HepG2 (cell line): ENCODE measurements around the gene CD96. TPM values are rescaled to one million over a fixed set of nuclear protein-coding genes. Genes with fewer than 3 reads are reported as not detected.
A peak's percentile ranks its signal among the peaks of the same experiment; 100 is the strongest.

ENCODE experiments used
- ATAC-seq: fragments of 200-7000 bp; cut with Tn5 transposase; 3 replicates; pipeline ENCODE4 v1.9.1; 2020; ENCODE audit warnings: mild to moderate bottlenecking, moderate library complexity
- Bru-seq: library from RNA; stranded (reverse); fragments of 400-500 nt; gene quantifications from one replicate; lab custom pipeline; 2021; lab: Mats Ljungman, UMichigan
- BruChase-seq, 2 experiments: library from RNA; stranded (reverse); fragments of 400-500 nt; gene quantifications; one replicate each; lab custom pipeline; 2021; lab: Mats Ljungman, UMichigan
- BruUV-seq: library from RNA; stranded (reverse); fragments of 400-500 nt; replicated peaks from 2 replicates; lab custom pipeline; 2021; lab: Mats Ljungman, UMichigan
- CTCF ChIA-PET: fragments of 300-600 bp; formaldehyde crosslinking; extraction: SDS; loops from one replicate; lab custom pipeline; 2021; ENCODE audit warnings: low total read pairs, inconsistent platforms, low intra/inter-chr PET ratio; lab: Yijun Ruan, JAX
- POLR2A ChIA-PET: fragments of 350-600 bp; sonication (Branson Sonifier 250); formaldehyde crosslinking; loops from one replicate; lab custom pipeline; 2020; ENCODE audit warnings: antibody characterized with exemption, inconsistent platforms; lab: Yijun Ruan, JAX
- DNase-seq: peaks from one replicate; pipeline ENCODE4 v3.0.0-alpha.2; 2015; ENCODE audit warnings: low spot score
- FAIRE-seq: peaks from 3 replicates; lab custom pipeline; 2011; peaks lifted over from hg19 to GRCh38; lab: Jason Lieb, UNC
- H2AFZ ChIP-seq: one replicate; pipeline ENCODE4 v1.6.1; 2011; ENCODE audit warnings: low read length, inconsistent platforms
- H3K27ac ChIP-seq: fragments of 300-600 bp; 3 replicates; pipeline ENCODE4 v1.8.0; 2011; ENCODE audit warnings: mixed run types, mild to moderate bottlenecking, mixed read lengths, low read length, inconsistent platforms; ENCODE audit not compliant: insufficient read depth; ENCODE audit errors: extremely low read length
- H3K27me3 ChIP-seq, 2 experiments: fragments of 200-600 bp in 1 of 2; 2 replicates in 1 of 2; 3 replicates in 1 of 2; pipeline versions ENCODE4 v1.6.0 to v1.8.0; 2011; ENCODE audit warnings: low read length in 2 of 2, mild to moderate bottlenecking in 2 of 2, moderate library complexity in 2 of 2, inconsistent platforms in 1 of 2; ENCODE audit not compliant: insufficient read depth in 2 of 2, control insufficient read depth in 1 of 2
- H3K36me3 ChIP-seq, 2 experiments: fragments of 200-600 bp in 1 of 2; replicated peaks in 1 of 2; 2 replicates in 1 of 2; 3 replicates in 1 of 2; pipeline versions ENCODE4 v1.5.1 to v1.8.0; 2011; ENCODE audit warnings: low read length in 2 of 2, inconsistent platforms in 1 of 2; ENCODE audit not compliant: insufficient read depth in 2 of 2, control insufficient read depth in 1 of 2
- H3K4me1 ChIP-seq: 2 replicates; pipeline ENCODE4 v1.5.1; 2012; ENCODE audit warnings: low read length, inconsistent platforms; ENCODE audit not compliant: insufficient read depth
- H3K4me2 ChIP-seq: 2 replicates; pipeline ENCODE4 v1.6.0; 2011; ENCODE audit warnings: low read depth, low read length, inconsistent platforms
- H3K4me3 ChIP-seq, 3 experiments: fragments of 200-600 bp in 1 of 3; sonication (generic), shearing (Covaris generic) in 1 of 3; replicated peaks in 1 of 3; 2 replicates each; pipeline ENCODE4 v1.5.1; 2011 to 2016; ENCODE audit warnings: low read length in 3 of 3, inconsistent platforms in 2 of 3, low read depth in 2 of 3, mild to moderate bottlenecking in 2 of 3, control low read depth in 1 of 3, mixed read lengths in 1 of 3; ENCODE audit not compliant: insufficient read depth in 1 of 3
- H3K79me2 ChIP-seq: one replicate; pipeline ENCODE4 v1.6.1; 2011; ENCODE audit warnings: low read length, inconsistent platforms; ENCODE audit not compliant: insufficient read depth
- H3K9ac ChIP-seq: 2 replicates; pipeline ENCODE4 v1.6.0; 2011; ENCODE audit warnings: mild to moderate bottlenecking, low read depth, low read length, inconsistent platforms; ENCODE audit not compliant: insufficient read depth
- H3K9me3 ChIP-seq: 2 replicates; pipeline ENCODE4 v1.5.1; 2012; ENCODE audit warnings: mild to moderate bottlenecking, low read length
- H4K20me1 ChIP-seq: 2 replicates; pipeline ENCODE4 v1.6.0; 2011; ENCODE audit warnings: inconsistent platforms, mild to moderate bottlenecking, low read length, moderate library complexity; ENCODE audit not compliant: insufficient read depth
- KAT7 ChIP-seq: IDR thresholded peaks from 2 replicates; pipeline ENCODE4 v1.6.1; 2018; ENCODE audit warnings: borderline replicate concordance, missing compliant biosample characterization
- REPIN1 ChIP-seq: sonication (generic); formaldehyde crosslinking; IDR thresholded peaks from 2 replicates; pipeline ENCODE4 v1.8.0; 2022; ENCODE audit warnings: missing genetic modification reagents, low read depth, mild to moderate bottlenecking, borderline replicate concordance
- SIN3B ChIP-seq: fragments of 150-350 bp; IDR thresholded peaks from 2 replicates; pipeline ENCODE4 v1.6.1; 2014; ENCODE audit warnings: low read length
- SOX13 ChIP-seq, 3 experiments: fragments of 450-650 bp in 1 of 3; sonication (generic) in 1 of 3; formaldehyde crosslinking in 1 of 3; IDR thresholded peaks in 2 of 3; conservative IDR thresholded peaks in 1 of 3; 2 replicates each; pipeline versions ENCODE4 v1.5.0 to v1.6.1; 2016 to 2020; ENCODE audit warnings: antibody characterized with exemption in 1 of 3, mild to moderate bottlenecking in 1 of 3, missing compliant biosample characterization in 1 of 3, missing genetic modification reagents in 1 of 3, moderate library complexity in 1 of 3
- TARDBP ChIP-seq: sonication (generic); formaldehyde crosslinking; IDR thresholded peaks from 2 replicates; pipeline ENCODE4 v1.8.0; 2022; ENCODE audit warnings: mild to moderate bottlenecking, missing genetic modification reagents
- TMF1 ChIP-seq: sonication (generic); formaldehyde crosslinking; IDR thresholded peaks from 2 replicates; pipeline ENCODE4 v1.8.1; 2022; ENCODE audit warnings: low read depth, missing genetic modification reagents
- TRIM24 ChIP-seq: sonication (generic); formaldehyde crosslinking; IDR thresholded peaks from 2 replicates; pipeline ENCODE4 v1.8.0; 2022; ENCODE audit warnings: mild to moderate bottlenecking, missing genetic modification reagents
- ZFX ChIP-seq: sonication (generic); formaldehyde crosslinking; IDR thresholded peaks from 2 replicates; pipeline ENCODE4 v1.4.0; 2020; ENCODE audit warnings: mild to moderate bottlenecking, low read depth, missing genetic modification reagents, moderate library complexity
- ZZZ3 ChIP-seq: sonication (generic); formaldehyde crosslinking; IDR thresholded peaks from 2 replicates; pipeline ENCODE4 v1.4.0; 2020; ENCODE audit warnings: missing genetic modification reagents, mild to moderate bottlenecking, borderline replicate concordance
- WGBS: methylation state at CpG from one replicate; pipeline ENCODE4 v1.1.6; 2017; ENCODE audit warnings: low lambda C conversion rate; 5-methylcytosine and 5-hydroxymethylcytosine counted together
- in situ Hi-C: cut with HindIII; loops from 2 replicates; pipeline ENCODE4 v1.10.0; 2017; ENCODE audit warnings: low pct_unique_long_range_greater_than_20kb; ENCODE audit not compliant: extremely low pct_ligation_motif_present
- intact Hi-C: fragments of 100-400 bp; cut with micrococcal nuclease; formaldehyde crosslinking; loops from one replicate; pipeline ENCODE4 v1.10.0; 2022; ENCODE audit not compliant: unreplicated experiment
- long read RNA-seq, 2 experiments: library from RNA in 1 of 2; library from polyadenylated mRNA in 1 of 2; stranded (forward) in 1 of 2; unstranded in 1 of 2; transcript quantifications; one replicate each; pipeline ENCODE4 v2.0.0, GENCODE V29; 2019 to 2022
- polyA minus RNA-seq, 3 experiments: library from RNA; depleted of rRNA, polyadenylated mRNA; stranded (reverse); fragments of >200 nt; gene quantifications; 2 replicates each; pipeline ENCODE4 v1.2.3, GENCODE V29; 2011; ENCODE audit warnings: low replicate concordance in 1 of 3
- polyA plus RNA-seq, 8 experiments: library from polyadenylated mRNA; depleted of rRNA in 3 of 8; stranded (reverse) in 7 of 8; unstranded in 1 of 8; fragments of >200 nt; fragmentation: Illumina TruSeq in 4 of 8; extraction: Trizol in 4 of 8; gene quantifications; 2 replicates each; pipeline versions ENCODE4 v1.2.1 to v1.2.3, GENCODE V29; 2011 to 2016; ENCODE audit warnings: low read depth in 4 of 8, missing spikeins in 1 of 8, mixed read lengths in 1 of 8; ENCODE audit not compliant: insufficient read depth in 1 of 8
- total RNA-seq, 5 experiments: library from RNA; depleted of rRNA; stranded (reverse); fragments of >200 nt; fragmentation: Illumina TruSeq; extraction: Trizol; gene quantifications; 2 replicates each; pipeline ENCODE4 v1.2.3, GENCODE V29; 2016; ENCODE audit warnings: low read depth in 1 of 5
- TF ChIP-seq, protein P1 (sequence below): sonication (generic); formaldehyde crosslinking; IDR thresholded peaks from 2 replicates; pipeline ENCODE4 v1.4.0; 2020; ENCODE audit warnings: mild to moderate bottlenecking, missing genetic modification reagents, borderline replicate concordance
- TF ChIP-seq, protein P2 (sequence below): sonication (generic); formaldehyde crosslinking; IDR thresholded peaks from 2 replicates; pipeline ENCODE4 v1.8.0; 2022; ENCODE audit warnings: mild to moderate bottlenecking, missing genetic modification reagents
- TF ChIP-seq, protein P3 (sequence below): sonication (generic); formaldehyde crosslinking; IDR thresholded peaks from 2 replicates; pipeline ENCODE4 v1.5.0; 2020; ENCODE audit warnings: missing genetic modification reagents, mild to moderate bottlenecking, borderline replicate concordance

Gene CD96, protein sequence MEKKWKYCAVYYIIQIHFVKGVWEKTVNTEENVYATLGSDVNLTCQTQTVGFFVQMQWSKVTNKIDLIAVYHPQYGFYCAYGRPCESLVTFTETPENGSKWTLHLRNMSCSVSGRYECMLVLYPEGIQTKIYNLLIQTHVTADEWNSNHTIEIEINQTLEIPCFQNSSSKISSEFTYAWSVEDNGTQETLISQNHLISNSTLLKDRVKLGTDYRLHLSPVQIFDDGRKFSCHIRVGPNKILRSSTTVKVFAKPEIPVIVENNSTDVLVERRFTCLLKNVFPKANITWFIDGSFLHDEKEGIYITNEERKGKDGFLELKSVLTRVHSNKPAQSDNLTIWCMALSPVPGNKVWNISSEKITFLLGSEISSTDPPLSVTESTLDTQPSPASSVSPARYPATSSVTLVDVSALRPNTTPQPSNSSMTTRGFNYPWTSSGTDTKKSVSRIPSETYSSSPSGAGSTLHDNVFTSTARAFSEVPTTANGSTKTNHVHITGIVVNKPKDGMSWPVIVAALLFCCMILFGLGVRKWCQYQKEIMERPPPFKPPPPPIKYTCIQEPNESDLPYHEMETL
- total RNA-seq (2016; rRNA removed; fragmentation: Illumina TruSeq; extraction: Trizol) (not detected in 2 replicates), polyA plus RNA-seq (2011; rRNA removed) (0.01 TPM in 1 of 2 replicates, not detected in the other), polyA minus RNA-seq (2011; rRNA and poly(A)+ RNA removed; ENCODE audit: low replicate concordance) (not detected in 2 replicates), Bru-seq, nascent RNA (percentile 5 among the genes with signal in this experiment), BruChase-seq, experiment 1, labeled RNA remaining after a 6-hour chase (not detected), BruChase-seq, experiment 2, labeled RNA remaining after a 2-hour chase (not detected)
- total RNA-seq (2016; cell fraction: cytosol; rRNA removed; fragmentation: Illumina TruSeq; extraction: Trizol; ENCODE audit: low read depth), result not detected in 2 replicates
- not detected in 2 replicates for total RNA-seq (2016; cell fraction: insoluble cytoplasmic fraction; rRNA removed; fragmentation: Illumina TruSeq; extraction: Trizol)
- total RNA-seq (2016; cell fraction: membrane; rRNA removed; fragmentation: Illumina TruSeq; extraction: Trizol), result not detected in 2 replicates
- not detected in 2 replicates for total RNA-seq (2016; cell fraction: nucleus; rRNA removed; fragmentation: Illumina TruSeq; extraction: Trizol)
- not detected in 2 replicates for polyA plus RNA-seq (2011; cell fraction: cytosol; rRNA removed)
- 0.05 TPM in 1 of 2 replicates, not detected in the other for polyA plus RNA-seq (2011; cell fraction: nucleus; rRNA removed)
- polyA plus RNA-seq (2012), result not detected in 2 replicates
- not detected in 2 replicates for polyA plus RNA-seq (2016; cell fraction: cytosol; fragmentation: Illumina TruSeq; extraction: Trizol; ENCODE audit: low read depth)
- not detected in 2 replicates for polyA plus RNA-seq (2016; cell fraction: insoluble cytoplasmic fraction; fragmentation: Illumina TruSeq; extraction: Trizol; ENCODE audit: low read depth)
- polyA plus RNA-seq (2016; cell fraction: membrane; fragmentation: Illumina TruSeq; extraction: Trizol; ENCODE audit: low read depth), result not detected in 2 replicates
- not detected in 2 replicates for polyA plus RNA-seq (2016; cell fraction: nucleus; fragmentation: Illumina TruSeq; extraction: Trizol; ENCODE audit: insufficient read depth, low read depth)
- not detected in 2 replicates for polyA minus RNA-seq (2011; cell fraction: cytosol; rRNA and poly(A)+ RNA removed)
- not detected in 2 replicates for polyA minus RNA-seq (2011; cell fraction: nucleus; rRNA and poly(A)+ RNA removed)
- long read RNA-seq, experiment 1, result 0 reads
- long read RNA-seq, experiment 2, result 0 reads

DNA sequence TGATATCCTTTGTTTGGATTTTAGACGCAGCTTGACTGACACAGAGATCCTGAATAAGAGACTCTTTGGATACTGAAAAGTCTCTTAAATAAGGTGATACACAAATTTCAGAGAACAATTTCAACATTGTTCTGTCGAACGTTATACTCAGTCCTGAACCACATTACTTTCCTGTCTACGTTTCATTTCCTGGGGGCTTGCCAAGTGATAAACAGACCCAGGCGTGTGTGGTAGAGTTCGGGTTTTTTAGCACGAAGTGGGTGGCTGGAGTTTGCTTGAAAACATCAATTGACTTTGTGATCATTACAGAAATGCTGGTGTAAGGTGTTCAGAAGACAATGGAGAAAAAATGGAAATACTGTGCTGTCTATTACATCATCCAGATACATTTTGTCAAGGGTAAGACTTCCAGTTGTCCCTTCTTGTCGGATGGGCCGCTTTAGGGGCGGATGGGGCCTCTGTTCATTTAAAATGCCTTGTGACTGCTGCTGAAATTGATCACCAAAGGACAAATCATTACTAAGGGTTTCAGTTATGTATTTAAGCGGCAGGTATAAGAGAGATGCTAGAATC is at the start of gene CD96:
CD96 (plus strand) TSS at position 287 of the 573 bp plus-strand sequence; CDS start at position 339, 52 bp downstream.
- CTCF ChIA-PET, result no interaction called here
- H3K27me3 ChIP-seq, result no peaks in the 10 kb centered on the region
- no peak within 1 kb of the TSS for H3K4me2 ChIP-seq
- POLR2A ChIA-PET, result no interaction called here
- H2AFZ ChIP-seq, result no peak within 1 kb of the TSS
- in situ Hi-C loops (loop anchor here (25.0 kb wide), 1 partner anchor 505 kb away; no protein-coding TSS in a partner anchor), intact Hi-C loops (no loop called here)
- ATAC-seq (no peak), DNase-seq (no peak), FAIRE-seq (no peak)
- H3K27ac ChIP-seq, result no peak within 1 kb of the TSS
- H3K9ac ChIP-seq, result no peak within 1 kb of the TSS
- no peaks in the 10 kb centered on the region for H3K9me3 ChIP-seq
- H3K36me3 ChIP-seq, result no peaks in the 10 kb centered on the region
- H3K4me1 ChIP-seq, result peaks cover 22% of the 10 kb centered on the region
- H4K20me1 ChIP-seq, result no peaks in the 10 kb centered on the region
- no TSS peak for BruUV-seq
- no peak within 1 kb of the TSS for H3K4me3 ChIP-seq
- H3K79me2 ChIP-seq, result no peaks in the 10 kb centered on the region
- WGBS, result 31% methylated on average over 11 of the region's 11 CpGs
- TF ChIP-seq SIN3B (no peak), SOX13 (IDR thresholded peaks at IDR 0.05) (no peak), SOX13 (CRISPR knock-in tag; conservative IDR thresholded peaks at IDR 0.05 in 1 of 2, IDR thresholded peaks at IDR 0.05 in 1 of 2) (no peak), TARDBP (CRISPR knock-in tag) (no peak), TMF1 (CRISPR knock-in tag) (no peak), TRIM24 (CRISPR knock-in tag) (no peak), ZZZ3 (no peak), REPIN1 (CRISPR knock-in tag) (no peak), KAT7 (CRISPR knock-in tag) (no peak), ZFX (no peak)
- TF ChIP-seq, protein P1, sequence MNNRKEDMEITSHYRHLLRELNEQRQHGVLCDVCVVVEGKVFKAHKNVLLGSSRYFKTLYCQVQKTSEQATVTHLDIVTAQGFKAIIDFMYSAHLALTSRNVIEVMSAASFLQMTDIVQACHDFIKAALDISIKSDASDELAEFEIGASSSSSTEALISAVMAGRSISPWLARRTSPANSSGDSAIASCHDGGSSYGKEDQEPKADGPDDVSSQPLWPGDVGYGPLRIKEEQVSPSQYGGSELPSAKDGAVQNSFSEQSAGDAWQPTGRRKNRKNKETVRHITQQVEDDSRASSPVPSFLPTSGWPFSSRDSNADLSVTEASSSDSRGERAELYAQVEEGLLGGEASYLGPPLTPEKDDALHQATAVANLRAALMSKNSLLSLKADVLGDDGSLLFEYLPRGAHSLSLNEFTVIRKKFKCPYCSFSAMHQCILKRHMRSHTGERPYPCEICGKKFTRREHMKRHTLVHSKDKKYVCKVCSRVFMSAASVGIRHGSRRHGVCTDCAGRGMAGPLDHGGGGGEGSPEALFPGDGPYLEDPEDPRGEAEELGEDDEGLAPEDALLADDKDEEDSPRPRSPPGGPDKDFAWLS (CRISPR knock-in tag), result no peak
- TF ChIP-seq, protein P2, sequence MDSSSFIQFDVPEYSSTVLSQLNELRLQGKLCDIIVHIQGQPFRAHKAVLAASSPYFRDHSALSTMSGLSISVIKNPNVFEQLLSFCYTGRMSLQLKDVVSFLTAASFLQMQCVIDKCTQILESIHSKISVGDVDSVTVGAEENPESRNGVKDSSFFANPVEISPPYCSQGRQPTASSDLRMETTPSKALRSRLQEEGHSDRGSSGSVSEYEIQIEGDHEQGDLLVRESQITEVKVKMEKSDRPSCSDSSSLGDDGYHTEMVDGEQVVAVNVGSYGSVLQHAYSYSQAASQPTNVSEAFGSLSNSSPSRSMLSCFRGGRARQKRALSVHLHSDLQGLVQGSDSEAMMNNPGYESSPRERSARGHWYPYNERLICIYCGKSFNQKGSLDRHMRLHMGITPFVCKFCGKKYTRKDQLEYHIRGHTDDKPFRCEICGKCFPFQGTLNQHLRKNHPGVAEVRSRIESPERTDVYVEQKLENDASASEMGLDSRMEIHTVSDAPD (CRISPR knock-in tag), result no peak
- TF ChIP-seq, protein P3, sequence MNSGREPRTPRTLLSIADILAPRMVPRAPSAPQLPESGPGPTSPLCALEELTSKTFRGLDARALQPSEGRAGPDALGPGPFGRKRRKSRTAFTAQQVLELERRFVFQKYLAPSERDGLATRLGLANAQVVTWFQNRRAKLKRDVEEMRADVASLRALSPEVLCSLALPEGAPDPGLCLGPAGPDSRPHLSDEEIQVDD, result no peak
